Calu3 (cell line): ENCODE measurements around the gene SMC5. TPM values are rescaled to one million over a fixed set of nuclear protein-coding genes. Genes with fewer than 3 reads are reported as not detected.

Source experiments
- BruUV-seq: library from RNA; stranded (reverse); fragments of 400-500 nt; replicated peaks from 2 replicates; lab custom pipeline; 2021; lab: Mats Ljungman, UMichigan
- CTCF ChIA-PET: fragments of 300-600 bp; sonication (Branson Sonifier 250); formaldehyde crosslinking; loops from one replicate; lab custom pipeline; 2022; ENCODE audit warnings: antibody characterized with exemption; lab: Charles Lee
- DNase-seq: peaks from one replicate; pipeline ENCODE4 v3.0.0; 2022
- H3K27ac Mint-ChIP-seq: one replicate; pipeline ENCODE4 v1.8.0; 2022; ENCODE audit warnings: mixed read lengths; ENCODE audit not compliant: unreplicated experiment
- H3K27me3 Mint-ChIP-seq: one replicate; pipeline ENCODE4 v1.8.0; 2022; ENCODE audit warnings: mixed read lengths; ENCODE audit not compliant: unreplicated experiment
- H3K36me3 Mint-ChIP-seq: one replicate; pipeline ENCODE4 v1.8.0; 2022; ENCODE audit warnings: mild to moderate bottlenecking, moderate library complexity, mixed read lengths; ENCODE audit not compliant: insufficient read depth, unreplicated experiment
- H3K4me1 Mint-ChIP-seq: one replicate; pipeline ENCODE4 v1.8.0; 2022; ENCODE audit warnings: mild to moderate bottlenecking, low read depth, mixed read lengths; ENCODE audit not compliant: unreplicated experiment
- H3K4me3 Mint-ChIP-seq: one replicate; pipeline ENCODE4 v1.8.0; 2022; ENCODE audit warnings: mild to moderate bottlenecking, low read depth, moderate library complexity, mixed read lengths; ENCODE audit not compliant: unreplicated experiment
- H3K9me3 Mint-ChIP-seq: one replicate; pipeline ENCODE4 v1.8.0; 2022; ENCODE audit warnings: low read depth, mixed read lengths; ENCODE audit not compliant: unreplicated experiment
- CTCF ChIP-seq: fragments of 200-600 bp; IDR thresholded peaks from one replicate; pipeline ENCODE4 v1.8.0; 2022; ENCODE audit warnings: antibody characterized with exemption; ENCODE audit not compliant: unreplicated experiment
- intact Hi-C: fragments of 100-400 bp; cut with micrococcal nuclease; formaldehyde crosslinking; loops from one replicate; pipeline ENCODE4 v1.10.0; 2022; ENCODE audit not compliant: unreplicated experiment
- total RNA-seq: library from RNA; stranded (reverse); gene quantifications from 2 replicates; pipeline ENCODE4 v1.2.3, GENCODE V29; 2022

SMC5 gene
- total RNA-seq, 1 experiment from 2014 or later, result 28.6 TPM

GRCh38 chr9:70222354-70222753, 36.4 kb upstream of the SMC5 start:
- H3K4me3 Mint-ChIP-seq, result no peak overlapping the region
- H3K4me1 Mint-ChIP-seq, result no peaks in the 10 kb centered on the region
- no peak overlapping the region for H3K27ac Mint-ChIP-seq
- no peaks in the 10 kb centered on the region for H3K36me3 Mint-ChIP-seq
- no peaks in the 10 kb centered on the region for H3K27me3 Mint-ChIP-seq
- CTCF ChIA-PET, result no interaction called here
- DNase-seq, result no peak
- BruUV-seq, result no TSS peak
- no peak for TF ChIP-seq CTCF
- intact Hi-C loops, result loop anchor here (10.0 kb wide), 1 partner anchor 248 kb away; no protein-coding TSS in a partner anchor
- no peaks in the 10 kb centered on the region for H3K9me3 Mint-ChIP-seq

GRCh38 chr9:70228118-70228517, 30.7 kb upstream of the SMC5 start:
- H3K27ac Mint-ChIP-seq, result no peak overlapping the region
- no peaks in the 10 kb centered on the region for H3K4me1 Mint-ChIP-seq
- no peak for DNase-seq
- intact Hi-C loops, result loop anchor here (10.0 kb wide), 1 partner anchor 253 kb away; no protein-coding TSS in a partner anchor
- no peak overlapping the region for H3K4me3 Mint-ChIP-seq
- no peak for TF ChIP-seq CTCF
- CTCF ChIA-PET, result no interaction called here
- no peaks in the 10 kb centered on the region for H3K27me3 Mint-ChIP-seq
- no TSS peak for BruUV-seq
- H3K36me3 Mint-ChIP-seq, result no peaks in the 10 kb centered on the region
- H3K9me3 Mint-ChIP-seq, result no peaks in the 10 kb centered on the region

GRCh38 chr9:70228611-70229010, 30.2 kb upstream of the SMC5 start:
- H3K4me1 Mint-ChIP-seq, result no peaks in the 10 kb centered on the region
- no peak for TF ChIP-seq CTCF
- DNase-seq, result no peak
- H3K4me3 Mint-ChIP-seq, result no peak overlapping the region
- no peaks in the 10 kb centered on the region for H3K9me3 Mint-ChIP-seq
- BruUV-seq, result no TSS peak
- H3K27me3 Mint-ChIP-seq, result no peaks in the 10 kb centered on the region
- CTCF ChIA-PET, result no interaction called here
- intact Hi-C loops, result loop anchor here (10.0 kb wide), 1 partner anchor 254 kb away; no protein-coding TSS in a partner anchor
- no peak overlapping the region for H3K27ac Mint-ChIP-seq
- H3K36me3 Mint-ChIP-seq, result no peaks in the 10 kb centered on the region

- H3K4me1 Mint-ChIP-seq, result no peaks in the 10 kb centered on the region
- BruUV-seq, result no TSS peak
- H3K9me3 Mint-ChIP-seq, result no peaks in the 10 kb centered on the region
- H3K27me3 Mint-ChIP-seq, result no peaks in the 10 kb centered on the region
- no peak overlapping the region for H3K4me3 Mint-ChIP-seq
- H3K36me3 Mint-ChIP-seq, result no peaks in the 10 kb centered on the region
- intact Hi-C loops, result loop anchor here (10.0 kb wide), 1 partner anchor 254 kb away; no protein-coding TSS in a partner anchor
- no peak for DNase-seq
- CTCF ChIA-PET, result no interaction called here
- no peak for TF ChIP-seq CTCF
- no peak overlapping the region for H3K27ac Mint-ChIP-seq
Observed at GRCh38 chr9:70229026-70229425, 29.8 kb upstream of the SMC5 start.
